A673 (cell line): ENCODE data around the gene DESI1. TPM values are rescaled to one million over a fixed set of nuclear protein-coding genes. Genes with fewer than 3 reads are reported as not detected.

Experiments
- BruUV-seq: library from RNA; stranded (reverse); fragments of 400-500 nt; replicated peaks from 2 replicates; lab custom pipeline; 2021; lab: Mats Ljungman, UMichigan
- CTCF ChIA-PET: fragments of 300-600 bp; sonication (Branson Sonifier 250); formaldehyde crosslinking; loops from one replicate; lab custom pipeline; 2022; ENCODE audit warnings: antibody characterized with exemption; lab: Charles Lee
- POLR2A ChIA-PET: fragments of 300-600 bp; sonication (Branson Sonifier 250); formaldehyde crosslinking; loops from one replicate; lab custom pipeline; 2022; ENCODE audit warnings: antibody characterized with exemption; ENCODE audit not compliant: low non-redundant PET; lab: Charles Lee
- DNase-seq: peaks from one replicate; pipeline ENCODE4 v3.0.0-alpha.2; 2015; ENCODE audit warnings: low spot score
- H3K27ac ChIP-seq: fragments of 200-600 bp; sonication (generic); 2 replicates; pipeline ENCODE4 v1.5.1; 2016; ENCODE audit warnings: mixed run types, low read depth, mild to moderate bottlenecking, mixed read lengths, antibody characterized with exemption, low read length; ENCODE audit not compliant: poor library complexity, severe bottlenecking
- H3K27me3 ChIP-seq: fragments of 200-600 bp; sonication (generic); replicated peaks from 2 replicates; pipeline ENCODE4 v1.6.1; 2017; ENCODE audit warnings: mixed run types, low read depth, mild to moderate bottlenecking, mixed read lengths, antibody characterized with exemption, low read length; ENCODE audit not compliant: insufficient read depth, poor library complexity
- H3K36me3 ChIP-seq: fragments of 200-600 bp; sonication (generic); 2 replicates; pipeline ENCODE4 v1.6.1; 2016; ENCODE audit warnings: mixed run types, mild to moderate bottlenecking, mixed read lengths, antibody characterized with exemption, low read length; ENCODE audit not compliant: insufficient read depth, poor library complexity, severe bottlenecking
- H3K4me1 ChIP-seq: fragments of 200-600 bp; sonication (generic); 2 replicates; pipeline ENCODE4 v1.6.1; 2017; ENCODE audit warnings: mixed run types, mild to moderate bottlenecking, mixed read lengths, antibody characterized with exemption, low read length; ENCODE audit not compliant: insufficient read depth, poor library complexity, severe bottlenecking
- H3K4me3 ChIP-seq: fragments of 200-600 bp; sonication (generic); 2 replicates; pipeline ENCODE4 v1.5.1; 2016; ENCODE audit warnings: low read depth, mixed run types, mild to moderate bottlenecking, mixed read lengths, low read length; ENCODE audit not compliant: poor library complexity, severe bottlenecking
- H3K9me3 ChIP-seq: fragments of 200-600 bp; sonication (generic); 2 replicates; pipeline ENCODE4 v1.6.1; 2016; ENCODE audit warnings: mixed run types, low read depth, mild to moderate bottlenecking, mixed read lengths, antibody characterized with exemption, low read length; ENCODE audit not compliant: poor library complexity, severe bottlenecking
- EZH2 ChIP-seq: fragments of 200-600 bp; sonication (generic); IDR thresholded peaks from 2 replicates; pipeline ENCODE4 v1.6.1; 2017; ENCODE audit warnings: borderline replicate concordance, low read depth, mild to moderate bottlenecking, mixed read lengths, antibody characterized with exemption, low read length; ENCODE audit not compliant: poor library complexity, severe bottlenecking
- intact Hi-C: fragments of 100-400 bp; cut with micrococcal nuclease; formaldehyde crosslinking; loops from one replicate; pipeline ENCODE4 v1.10.0; 2022; ENCODE audit not compliant: unreplicated experiment
- total RNA-seq: library from RNA; stranded (reverse); gene quantifications from 2 replicates; pipeline ENCODE4 v1.2.3, GENCODE V29; 2021
- TF ChIP-seq, protein P1 (sequence below): fragments of 300-800, 200-600 bp; sonication (generic); conservative IDR thresholded peaks from 2 replicates; pipeline ENCODE4 v1.5.1; 2017; ENCODE audit warnings: low read depth, mild to moderate bottlenecking, antibody characterized with exemption, low read length, moderate library complexity, mixed read lengths

Gene DESI1
- total RNA-seq, 1 experiment from 2014 or later, result 47.6 TPM

DNA sequence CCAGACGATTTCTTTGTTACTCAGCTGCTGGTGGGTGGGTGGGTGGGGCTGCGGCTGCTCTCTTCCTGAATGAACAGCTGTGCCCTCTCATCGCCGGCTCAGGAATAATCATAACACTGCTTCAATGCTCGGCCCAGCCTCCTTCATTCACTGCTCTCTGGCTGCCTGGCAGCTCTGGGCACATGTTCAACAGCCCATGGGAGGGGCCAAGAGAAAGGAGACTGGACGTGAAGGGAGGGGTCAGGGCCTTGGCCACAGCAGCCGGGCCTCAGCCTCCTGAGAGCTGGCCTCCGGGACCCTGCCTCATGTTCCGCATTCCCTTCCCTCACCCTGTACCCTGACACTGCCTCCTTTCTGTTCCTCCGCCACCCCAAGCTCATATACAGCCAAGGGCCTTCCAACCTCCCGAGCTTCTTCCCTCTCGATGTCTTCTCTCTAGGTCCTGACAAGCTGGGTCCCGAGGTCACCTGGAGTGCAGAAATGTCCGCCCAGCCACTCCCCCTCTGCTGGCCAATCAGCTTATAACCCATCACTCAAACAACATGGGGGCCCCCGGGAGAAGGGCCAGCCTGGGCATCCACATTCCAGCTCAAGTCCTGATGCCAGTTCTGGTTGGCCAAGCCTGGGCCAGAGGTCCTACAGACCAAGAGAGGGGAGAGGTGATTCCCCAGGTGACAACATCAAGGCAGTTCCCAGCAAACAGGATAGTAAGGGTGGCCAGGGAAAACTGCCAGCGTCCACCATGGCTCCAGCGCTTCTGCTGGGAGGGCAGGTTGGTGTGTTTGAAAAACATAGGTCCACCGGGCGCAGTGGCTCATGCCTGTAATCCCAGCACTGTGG lies 63.2 kb downstream of the DESI1 start:
- peak overlapping the region; percentile 58 for H3K27ac ChIP-seq
- intact Hi-C loops, result no loop called here
- H3K4me3 ChIP-seq, result no peak overlapping the region
- no peaks in the 10 kb centered on the region for H3K27me3 ChIP-seq
- BruUV-seq, result no TSS peak
- no peaks in the 10 kb centered on the region for H3K9me3 ChIP-seq
- POLR2A ChIA-PET, result no interaction called here
- no peak for TF ChIP-seq EZH2
- CTCF ChIA-PET, result no interaction called here
- peaks cover 26% of the 10 kb centered on the region for H3K4me1 ChIP-seq
- no peaks in the 10 kb centered on the region for H3K36me3 ChIP-seq
- DNase-seq, result peak; percentile 72

DNA sequence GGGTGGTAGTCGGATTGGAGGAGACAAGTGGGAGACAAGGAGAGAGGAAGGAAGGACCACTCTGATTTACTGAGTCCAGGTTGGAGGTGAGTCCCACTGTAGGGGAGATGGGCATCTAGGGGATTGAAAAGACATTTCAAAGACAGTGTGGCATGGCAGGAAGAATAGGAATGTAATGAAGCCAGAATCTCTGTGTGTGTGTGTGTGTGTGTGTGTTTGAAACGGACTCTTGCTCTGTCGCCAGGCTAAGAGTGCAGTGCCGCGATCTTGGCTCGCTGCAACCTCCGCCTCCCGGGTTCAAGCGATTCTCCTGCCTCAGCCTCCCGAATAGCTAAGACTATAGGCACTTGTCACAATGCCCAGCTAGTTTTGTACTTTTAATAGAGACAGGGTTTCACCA lies 64.3 kb downstream of the DESI1 start:
- Histone ChIP-seq H3K4me1 (peaks cover 20% of the 10 kb centered on the region), H3K4me3 (no peak overlapping the region), H3K27ac (no peak overlapping the region), H3K9me3 (no peaks in the 10 kb centered on the region), H3K27me3 (no peaks in the 10 kb centered on the region), H3K36me3 (no peaks in the 10 kb centered on the region)
- ChIA-PET CTCF (no interaction called here), POLR2A (no interaction called here)
- intact Hi-C loops, result no loop called here
- DNase-seq, result no peak
- BruUV-seq, result no TSS peak
- TF ChIP-seq, protein P1, sequence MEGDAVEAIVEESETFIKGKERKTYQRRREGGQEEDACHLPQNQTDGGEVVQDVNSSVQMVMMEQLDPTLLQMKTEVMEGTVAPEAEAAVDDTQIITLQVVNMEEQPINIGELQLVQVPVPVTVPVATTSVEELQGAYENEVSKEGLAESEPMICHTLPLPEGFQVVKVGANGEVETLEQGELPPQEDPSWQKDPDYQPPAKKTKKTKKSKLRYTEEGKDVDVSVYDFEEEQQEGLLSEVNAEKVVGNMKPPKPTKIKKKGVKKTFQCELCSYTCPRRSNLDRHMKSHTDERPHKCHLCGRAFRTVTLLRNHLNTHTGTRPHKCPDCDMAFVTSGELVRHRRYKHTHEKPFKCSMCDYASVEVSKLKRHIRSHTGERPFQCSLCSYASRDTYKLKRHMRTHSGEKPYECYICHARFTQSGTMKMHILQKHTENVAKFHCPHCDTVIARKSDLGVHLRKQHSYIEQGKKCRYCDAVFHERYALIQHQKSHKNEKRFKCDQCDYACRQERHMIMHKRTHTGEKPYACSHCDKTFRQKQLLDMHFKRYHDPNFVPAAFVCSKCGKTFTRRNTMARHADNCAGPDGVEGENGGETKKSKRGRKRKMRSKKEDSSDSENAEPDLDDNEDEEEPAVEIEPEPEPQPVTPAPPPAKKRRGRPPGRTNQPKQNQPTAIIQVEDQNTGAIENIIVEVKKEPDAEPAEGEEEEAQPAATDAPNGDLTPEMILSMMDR, result no peak
- no peak for TF ChIP-seq EZH2

DNA sequence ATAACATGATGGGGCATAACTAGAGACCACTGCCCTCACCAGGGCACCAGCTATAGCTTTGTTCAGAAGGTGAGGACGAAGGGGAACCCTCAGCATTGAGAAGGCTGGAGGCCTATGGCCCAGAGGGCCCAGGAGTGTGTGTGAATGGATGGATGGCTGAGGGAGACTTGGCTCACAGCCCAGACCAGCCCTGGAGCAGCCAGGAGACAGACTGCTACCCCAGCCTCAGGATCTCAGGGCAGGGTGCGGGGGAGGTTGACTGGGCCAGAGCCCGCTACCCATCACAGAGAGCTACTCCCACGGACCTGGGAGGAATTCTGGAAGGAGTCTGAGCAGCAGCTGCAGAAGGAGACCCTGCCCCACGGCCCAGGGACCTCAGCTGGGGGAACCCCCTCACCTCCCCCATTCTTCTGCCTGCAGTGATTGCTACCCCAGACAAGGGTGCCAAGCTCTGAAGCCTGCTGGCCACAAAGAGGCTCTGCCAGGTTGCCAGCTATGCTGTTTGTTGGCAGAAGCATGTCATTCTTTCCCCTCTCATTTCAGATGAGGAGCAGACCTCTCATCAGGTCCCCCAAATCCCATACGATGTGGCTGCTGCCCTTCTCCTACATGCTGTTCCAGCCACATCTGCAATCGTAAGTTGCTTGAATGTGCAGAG lies 65.4 kb downstream of the DESI1 start:
- H3K27ac ChIP-seq, result no peak overlapping the region
- H3K9me3 ChIP-seq, result no peaks in the 10 kb centered on the region
- H3K4me1 ChIP-seq, result peaks cover 10% of the 10 kb centered on the region
- no peak for TF ChIP-seq EZH2
- TF ChIP-seq, protein P1, result no peak
- DNase-seq, result no peak
- ChIA-PET POLR2A (no interaction called here), CTCF (no interaction called here)
- no peaks in the 10 kb centered on the region for H3K36me3 ChIP-seq
- no TSS peak for BruUV-seq
- H3K4me3 ChIP-seq, result no peak overlapping the region
- intact Hi-C loops, result no loop called here
- no peaks in the 10 kb centered on the region for H3K27me3 ChIP-seq
